HEK293 (cell line): ENCODE measurements around the gene GNB1L.

Experiments
- HOXC10 ChIP-seq: sonication (generic); formaldehyde crosslinking; IDR thresholded peaks from 2 replicates; pipeline ENCODE4 v1.8.1; 2023; ENCODE audit warnings: mild to moderate bottlenecking, missing genetic modification reagents
- SP2 ChIP-seq: fragments of 450-650 bp; formaldehyde crosslinking; IDR thresholded peaks from 2 replicates; pipeline ENCODE4 v1.5.1; 2016; ENCODE audit warnings: missing biosample characterization, missing genetic modification characterization
- YY1 ChIP-seq: fragments of 450-650 bp; formaldehyde crosslinking; IDR thresholded peaks from 2 replicates; pipeline ENCODE4 v1.5.1; 2018; ENCODE audit warnings: missing biosample characterization, missing genetic modification characterization
- ZNF354C ChIP-seq: fragments of 450-650 bp; formaldehyde crosslinking; IDR thresholded peaks from 2 replicates; pipeline ENCODE4 v1.5.1; 2016; ENCODE audit warnings: missing biosample characterization, missing genetic modification characterization, low read depth, borderline replicate concordance
- ZNF366 ChIP-seq: fragments of 450-650 bp; formaldehyde crosslinking; conservative IDR thresholded peaks from 2 replicates; pipeline ENCODE4 v1.5.1; 2016; ENCODE audit warnings: missing biosample characterization, missing genetic modification characterization
- ZNF571 ChIP-seq: fragments of 450-650 bp; formaldehyde crosslinking; IDR thresholded peaks from 2 replicates; pipeline ENCODE4 v1.5.0; 2017; ENCODE audit warnings: missing biosample characterization, missing genetic modification characterization
- ZNF639 ChIP-seq: fragments of 450-650 bp; formaldehyde crosslinking; IDR thresholded peaks from 2 replicates; pipeline ENCODE4 v1.5.1; 2016; ENCODE audit warnings: missing biosample characterization, missing genetic modification characterization

DNA sequence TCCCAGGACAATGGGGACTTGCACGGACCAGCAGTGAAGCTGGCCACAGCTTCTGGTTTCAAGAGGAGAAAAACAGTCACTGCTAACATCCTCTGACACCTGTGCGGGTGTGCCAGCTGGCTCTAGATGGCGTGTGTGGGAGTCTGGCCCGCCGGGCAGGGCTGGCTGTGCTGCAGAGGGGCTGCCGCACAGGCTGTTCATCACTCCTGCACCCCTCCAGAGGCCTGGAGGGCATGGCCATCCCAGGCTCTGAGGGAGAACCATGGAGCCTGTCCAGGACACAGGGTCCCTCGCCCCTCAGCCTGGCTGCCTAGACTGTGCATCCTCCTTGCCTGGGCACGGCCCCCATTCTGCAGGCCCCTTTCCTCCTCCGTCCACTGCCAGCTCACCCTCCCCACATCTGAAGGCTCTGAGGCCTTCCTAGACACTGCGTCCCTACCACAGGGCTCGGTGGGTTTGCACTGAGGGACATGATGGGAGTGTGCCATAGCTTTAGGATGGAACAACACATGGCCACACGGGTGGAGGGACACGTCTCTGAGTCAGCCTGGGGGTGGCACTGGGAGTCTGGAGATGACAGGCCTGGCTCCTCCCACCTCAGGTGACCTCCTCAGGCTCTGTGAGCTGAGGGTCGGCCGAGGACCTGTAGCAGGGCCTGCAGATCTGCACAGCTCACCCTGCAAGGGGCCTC, 42.1 kb upstream of the GNB1L start:
- TF ChIP-seq HOXC10 (CRISPR knock-in tag) (no peak), ZNF354C (tag by site-specific recombination) (no peak), YY1 (no peak), ZNF366 (tag by site-specific recombination) (no peak), SP2 (tag by site-specific recombination) (no peak), ZNF639 (no peak), ZNF571 (tag by site-specific recombination) (no peak)
